OCI-LY1 (cell line): ENCODE measurements around the gene PIGW.

Experiments
- CTCF ChIP-seq: fragments of 200-600 bp; sonication (generic), shearing (Covaris generic); IDR thresholded peaks from 2 replicates; pipeline ENCODE4 v1.5.1; 2017; ENCODE audit warnings: mild to moderate bottlenecking, antibody characterized with exemption, low read length, moderate library complexity, mixed read lengths
- EZH2 ChIP-seq: fragments of 200-600 bp; sonication (generic), shearing (Covaris generic); IDR thresholded peaks from 2 replicates; pipeline ENCODE4 v1.8.0; 2017; ENCODE audit warnings: borderline replicate concordance, mixed run types, mild to moderate bottlenecking, antibody characterized with exemption, low read length, moderate library complexity, mixed read lengths

GRCh38 chr17:36485027-36485426 lies 49.8 kb upstream of the PIGW start:
- TF ChIP-seq CTCF (no peak), EZH2 (no peak)
